OCI-LY1 (cell line): ENCODE data around the gene DTX1.
A peak's percentile ranks its signal among the peaks of the same experiment; 100 is the strongest.

Experiments
- H2AFZ ChIP-seq: fragments of 200-600 bp; sonication (generic), shearing (Covaris generic); 2 replicates; pipeline ENCODE4 v1.6.0; 2014; ENCODE audit warnings: antibody characterized with exemption, mild to moderate bottlenecking, low read length
- H3F3A ChIP-seq: fragments of 200-600 bp; sonication (generic), shearing (Covaris generic); 2 replicates; pipeline ENCODE4 v1.6.0; 2014; ENCODE audit warnings: mild to moderate bottlenecking, antibody characterized with exemption, low read length, moderate library complexity; ENCODE audit not compliant: insufficient read depth
- H3K27ac ChIP-seq: fragments of 200-600 bp; sonication (generic); 2 replicates; pipeline ENCODE4 v1.5.1; 2014; ENCODE audit warnings: low read length, mixed run types, mild to moderate bottlenecking, low read depth; ENCODE audit not compliant: poor library complexity, severe bottlenecking
- H3K27me3 ChIP-seq: fragments of 200-600 bp; sonication (generic); 2 replicates; pipeline ENCODE4 v1.6.0; 2014; ENCODE audit warnings: antibody characterized with exemption, mild to moderate bottlenecking, low read length, moderate library complexity; ENCODE audit not compliant: insufficient read depth
- H3K36me3 ChIP-seq: fragments of 200-600 bp; sonication (generic); 2 replicates; pipeline ENCODE4 v1.6.1; 2014; ENCODE audit warnings: mild to moderate bottlenecking, antibody characterized with exemption, low read length, moderate library complexity, mixed read lengths; ENCODE audit not compliant: insufficient read depth
- H3K4me1 ChIP-seq: fragments of 200-600 bp; sonication (generic); 2 replicates; pipeline ENCODE4 v1.5.1; 2014; ENCODE audit warnings: mild to moderate bottlenecking, low read length, moderate library complexity; ENCODE audit not compliant: insufficient read depth, severe bottlenecking
- H3K4me2 ChIP-seq: fragments of 200-600 bp; sonication (generic), shearing (Covaris generic); 2 replicates; pipeline ENCODE4 v1.6.1; 2014; ENCODE audit warnings: low read length
- H3K4me3 ChIP-seq: fragments of 200-600 bp; sonication (generic); 2 replicates; pipeline ENCODE4 v1.5.1; 2014; ENCODE audit warnings: low read length, low read depth, mild to moderate bottlenecking, mixed read lengths; ENCODE audit not compliant: poor library complexity, severe bottlenecking
- H3K79me2 ChIP-seq: fragments of 200-600 bp; shearing (Covaris generic); 2 replicates; pipeline ENCODE4 v1.6.1; 2016; ENCODE audit warnings: mixed run types, low read length, mixed read lengths; ENCODE audit not compliant: insufficient read depth
- H3K9ac ChIP-seq: fragments of 200-600 bp; sonication (generic), shearing (Covaris generic); 2 replicates; pipeline ENCODE4 v1.6.1; 2014; ENCODE audit warnings: mild to moderate bottlenecking, low read length, mixed read lengths
- H3K9me2 ChIP-seq: fragments of 200-600 bp; sonication (generic), shearing (Covaris generic); 2 replicates; pipeline ENCODE4 v1.6.1; 2014; ENCODE audit warnings: low read depth, mild to moderate bottlenecking, low read length, mixed read lengths
- H3K9me3 ChIP-seq: fragments of 200-600 bp; shearing (Covaris generic); 2 replicates; pipeline ENCODE4 v1.6.1; 2014; ENCODE audit warnings: low read length, mixed read lengths
- H4K20me1 ChIP-seq: fragments of 200-600 bp; sonication (generic), shearing (Covaris generic); 2 replicates; pipeline ENCODE4 v1.6.0; 2016; ENCODE audit warnings: mild to moderate bottlenecking, low read length; ENCODE audit not compliant: insufficient read depth
- EZH2 ChIP-seq: fragments of 200-600 bp; sonication (generic), shearing (Covaris generic); IDR thresholded peaks from 2 replicates; pipeline ENCODE4 v1.8.0; 2017; ENCODE audit warnings: borderline replicate concordance, mixed run types, mild to moderate bottlenecking, antibody characterized with exemption, low read length, moderate library complexity, mixed read lengths
- TF ChIP-seq, protein P1 (sequence below): fragments of 200-600 bp; sonication (generic), shearing (Covaris generic); IDR thresholded peaks from 2 replicates; pipeline ENCODE4 v1.5.1; 2017; ENCODE audit warnings: mild to moderate bottlenecking, antibody characterized with exemption, low read length, moderate library complexity, mixed read lengths

The DTX1 gene

DNA sequence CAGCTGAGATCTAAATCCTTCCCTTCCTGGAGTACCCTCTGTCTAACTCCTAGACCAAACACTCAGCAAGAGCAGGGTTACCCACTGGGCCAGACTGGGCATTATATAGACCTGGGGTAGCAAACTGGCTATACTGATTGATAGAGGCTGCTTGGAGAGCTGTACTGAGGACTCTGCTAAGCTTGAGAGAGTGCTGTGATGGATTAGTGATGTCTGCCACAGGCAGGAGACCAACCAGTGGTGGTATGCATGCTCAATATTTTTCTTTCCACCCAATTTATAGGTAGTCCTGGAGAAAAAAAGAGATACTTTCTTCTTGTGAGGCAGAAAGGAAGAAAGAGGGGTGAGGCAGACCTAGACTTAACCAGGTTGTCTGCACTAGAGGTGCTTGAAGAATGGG lies 33.3 kb downstream of the DTX1 start:
- Histone ChIP-seq H3K9ac (peak overlapping the region; percentile 39), H3K27ac (peak overlapping the region; percentile 97), H4K20me1 (no peaks in the 10 kb centered on the region), H3K79me2 (no peaks in the 10 kb centered on the region), H3K4me2 (peak overlapping the region; percentile 52; the same call in 1 of the 2 replicates), H2AFZ (no peak overlapping the region), H3F3A (peaks cover 16% of the 10 kb centered on the region), H3K9me3 (no peaks in the 10 kb centered on the region), H3K9me2 (no peaks in the 10 kb centered on the region), H3K27me3 (no peaks in the 10 kb centered on the region), H3K4me3 (peak overlapping the region; percentile 23), H3K36me3 (peaks cover 86% of the 10 kb centered on the region), H3K4me1 (peaks cover 89% of the 10 kb centered on the region)
- TF ChIP-seq, protein P1, sequence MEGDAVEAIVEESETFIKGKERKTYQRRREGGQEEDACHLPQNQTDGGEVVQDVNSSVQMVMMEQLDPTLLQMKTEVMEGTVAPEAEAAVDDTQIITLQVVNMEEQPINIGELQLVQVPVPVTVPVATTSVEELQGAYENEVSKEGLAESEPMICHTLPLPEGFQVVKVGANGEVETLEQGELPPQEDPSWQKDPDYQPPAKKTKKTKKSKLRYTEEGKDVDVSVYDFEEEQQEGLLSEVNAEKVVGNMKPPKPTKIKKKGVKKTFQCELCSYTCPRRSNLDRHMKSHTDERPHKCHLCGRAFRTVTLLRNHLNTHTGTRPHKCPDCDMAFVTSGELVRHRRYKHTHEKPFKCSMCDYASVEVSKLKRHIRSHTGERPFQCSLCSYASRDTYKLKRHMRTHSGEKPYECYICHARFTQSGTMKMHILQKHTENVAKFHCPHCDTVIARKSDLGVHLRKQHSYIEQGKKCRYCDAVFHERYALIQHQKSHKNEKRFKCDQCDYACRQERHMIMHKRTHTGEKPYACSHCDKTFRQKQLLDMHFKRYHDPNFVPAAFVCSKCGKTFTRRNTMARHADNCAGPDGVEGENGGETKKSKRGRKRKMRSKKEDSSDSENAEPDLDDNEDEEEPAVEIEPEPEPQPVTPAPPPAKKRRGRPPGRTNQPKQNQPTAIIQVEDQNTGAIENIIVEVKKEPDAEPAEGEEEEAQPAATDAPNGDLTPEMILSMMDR: no peak
- TF ChIP-seq EZH2: no peak

DNA sequence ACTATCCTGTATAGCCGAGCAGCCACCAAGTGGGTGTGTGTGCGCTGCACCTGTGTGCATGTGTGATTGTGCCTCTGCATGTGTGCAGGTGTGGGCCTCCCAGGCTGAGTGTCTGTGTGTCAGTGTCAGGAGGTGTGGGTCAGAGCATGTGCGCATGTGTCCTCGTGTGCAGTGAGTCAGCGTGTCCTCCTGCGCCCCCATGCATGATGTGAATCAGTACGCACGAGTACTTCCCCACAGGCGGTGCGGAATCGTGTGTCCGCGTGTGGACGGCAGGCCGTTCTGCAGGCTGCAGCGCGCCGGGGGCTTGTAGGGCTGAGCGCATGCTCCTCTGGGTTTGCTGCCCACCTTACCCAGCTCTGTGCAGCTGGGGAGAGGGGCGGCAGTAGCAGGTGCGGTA lies 34.2 kb downstream of the DTX1 start:
- Histone ChIP-seq H2AFZ (no peak overlapping the region), H4K20me1 (no peaks in the 10 kb centered on the region), H3K27me3 (no peaks in the 10 kb centered on the region), H3K9me2 (no peaks in the 10 kb centered on the region), H3K9me3 (no peaks in the 10 kb centered on the region), H3F3A (peaks cover 9% of the 10 kb centered on the region), H3K27ac (peak overlapping the region; percentile 97), H3K79me2 (no peaks in the 10 kb centered on the region), H3K4me1 (peaks cover 80% of the 10 kb centered on the region), H3K4me3 (peak overlapping the region; percentile 23), H3K4me2 (peak overlapping the region; percentile 52), H3K36me3 (peaks cover 86% of the 10 kb centered on the region), H3K9ac (peak overlapping the region; percentile 39; the same call in 1 of the 2 replicates)
- no peak for TF ChIP-seq EZH2
- TF ChIP-seq, protein P1: no peak

DNA sequence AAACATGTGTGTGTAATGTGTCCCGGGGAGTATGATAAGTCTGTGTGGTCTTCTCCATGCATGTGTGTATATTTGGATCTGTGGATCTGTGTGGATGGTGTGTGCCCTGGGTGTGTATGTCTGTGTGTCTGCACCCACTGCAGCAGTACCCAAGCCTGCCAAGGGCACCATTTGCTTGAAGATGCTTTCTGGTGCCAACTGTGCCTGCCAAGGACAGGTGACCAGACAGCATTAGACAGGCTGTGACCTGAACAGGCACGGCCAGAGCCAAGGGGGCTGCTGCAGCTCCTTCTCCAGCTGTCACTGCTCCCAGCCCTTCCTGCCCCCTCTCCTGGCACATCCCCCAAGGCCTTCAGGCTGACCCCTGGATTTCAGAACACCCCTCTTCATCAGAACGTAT lies 35.0 kb downstream of the DTX1 start:
- H3K27me3 ChIP-seq: no peaks in the 10 kb centered on the region
- peaks cover 8% of the 10 kb centered on the region; the same call in 1 of the 2 replicates for H3F3A ChIP-seq
- peak overlapping the region; percentile 60; the same call in 1 of the 2 replicates for H3K4me2 ChIP-seq
- TF ChIP-seq, protein P1: no peak
- no peak for TF ChIP-seq EZH2
- H3K4me3 ChIP-seq: no peak overlapping the region
- H2AFZ ChIP-seq: no peak overlapping the region
- H3K9ac ChIP-seq: peak overlapping the region; percentile 39; the same call in 1 of the 2 replicates
- H3K9me2 ChIP-seq: no peaks in the 10 kb centered on the region
- H3K4me1 ChIP-seq: peaks cover 76% of the 10 kb centered on the region
- H4K20me1 ChIP-seq: no peaks in the 10 kb centered on the region
- H3K9me3 ChIP-seq: no peaks in the 10 kb centered on the region
- H3K36me3 ChIP-seq: peaks cover 89% of the 10 kb centered on the region
- H3K79me2 ChIP-seq: no peaks in the 10 kb centered on the region
- H3K27ac ChIP-seq: peak overlapping the region; percentile 97
